CD4-positive, alpha-beta T cell treated with Interleukin-4 for 1 hour (primary cell): ENCODE measurements around the gene EPB41.
A peak's percentile ranks its signal among the peaks of the same experiment; 100 is the strongest.
"Not testable (repeated sequence)": the region's sequence is repeated elsewhere in the genome, so short reads cannot be mapped to it uniquely, and the experiment has no call there.

Experiments used
- DNase-seq, 2 donors: peaks; one replicate each; pipeline ENCODE4 v3.0.0-alpha.2; 2020 to 2022

Gene EPB41

GRCh38 chr1:28927648-28928313, 13.4 kb downstream of the EPB41 start:
- DNase-seq, result peak in 1 of 2 donors; percentile 13

DNA sequence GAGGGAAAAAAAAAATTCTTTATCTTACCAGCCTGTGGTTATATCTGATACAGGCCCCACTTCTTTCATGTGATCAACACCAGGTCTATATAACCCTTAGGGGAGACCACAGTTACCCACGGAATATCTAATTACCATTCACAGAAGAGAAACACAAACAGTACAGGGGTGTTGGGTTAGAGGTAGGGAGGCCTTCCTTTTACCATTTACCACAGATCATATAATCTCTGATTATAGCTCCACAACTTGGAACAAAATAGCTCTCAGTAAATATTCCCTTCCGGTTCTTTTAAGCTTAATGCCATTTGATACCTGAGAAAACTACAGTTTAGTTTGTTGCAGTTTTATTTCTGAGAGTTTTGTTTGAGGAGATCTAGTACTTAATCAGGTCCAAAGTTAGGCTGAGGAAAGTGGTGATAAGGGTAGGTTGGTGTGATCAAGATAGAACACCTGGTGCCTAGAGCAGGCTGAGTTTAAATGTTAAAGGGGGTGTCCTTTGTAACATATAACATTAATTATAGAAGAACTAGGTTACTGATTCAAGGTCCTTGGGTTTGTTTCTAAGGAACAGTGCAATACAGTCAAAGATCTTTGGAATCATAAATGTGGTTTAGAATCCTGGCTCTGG, 14.1 kb downstream of the EPB41 start:
- DNase-seq, result peak in 1 of 2 donors; percentile 45

GRCh38 chr1:28933277-28933676, 18.9 kb downstream of the EPB41 start:
- DNase-seq, result peak in 1 of 2 donors; percentile 28

GRCh38 chr1:28933918-28934317, 19.5 kb downstream of the EPB41 start:
- DNase-seq, result no peak

DNA sequence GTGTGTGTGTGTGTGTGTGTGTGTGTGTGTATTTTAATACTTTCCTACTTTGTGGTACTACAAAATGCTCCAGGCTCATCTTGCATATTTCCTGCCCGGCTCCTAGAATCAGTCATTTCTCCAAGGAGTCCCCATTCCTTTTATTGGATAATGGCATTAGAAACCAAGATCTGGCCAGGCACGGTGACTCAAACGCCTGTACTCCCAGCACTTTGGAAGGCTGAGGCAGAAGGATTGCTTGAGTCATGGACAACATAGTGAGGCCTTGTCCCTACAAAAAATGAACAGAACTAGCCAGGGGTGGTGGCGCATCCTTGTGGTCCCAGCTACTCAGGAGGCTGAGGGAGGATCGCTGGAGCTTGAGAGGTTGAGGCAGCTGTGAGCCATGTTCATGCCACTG, 20.3 kb downstream of the EPB41 start:
- DNase-seq, result no peak

GRCh38 chr1:28935293-28935692, 20.9 kb downstream of the EPB41 start:
- no peak for DNase-seq

DNA sequence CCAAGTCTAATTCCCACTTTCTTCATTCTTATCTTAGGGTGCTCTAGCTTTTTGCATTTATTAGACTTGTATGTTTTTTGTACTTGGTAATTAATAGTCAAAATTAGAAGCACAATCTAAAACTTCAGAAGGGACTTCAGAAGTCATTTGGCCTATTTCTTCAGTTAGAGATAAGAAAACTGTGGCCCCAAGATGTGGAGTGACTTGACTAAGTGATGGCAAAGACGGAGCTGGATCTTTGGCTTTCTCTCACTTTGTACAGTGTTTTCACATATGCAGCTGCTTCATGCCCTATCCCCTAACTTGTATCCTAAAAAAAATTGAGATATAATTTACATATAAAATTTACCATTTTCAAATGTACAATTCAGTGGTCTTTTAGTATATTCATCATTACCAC, 21.7 kb downstream of the EPB41 start:
- DNase-seq, result no peak

DNA sequence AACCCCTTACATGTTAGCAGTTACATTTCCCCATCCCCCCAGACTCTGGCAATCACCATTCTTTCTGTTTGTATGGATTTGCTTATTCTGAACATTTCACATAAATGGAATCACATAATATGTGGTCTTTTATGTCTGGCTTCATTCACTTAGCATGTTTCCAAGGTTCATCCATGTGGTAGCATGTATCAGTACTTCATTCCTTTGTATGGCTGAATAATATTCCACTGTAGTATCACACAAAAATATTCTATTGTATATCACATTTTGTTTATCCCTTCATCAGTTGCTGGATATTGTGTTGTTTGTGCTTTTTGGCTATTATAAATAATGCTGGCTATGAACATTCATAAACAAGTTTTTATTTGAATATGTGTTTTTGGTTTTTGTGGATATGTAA, 22.2 kb downstream of the EPB41 start:
- DNase-seq, result no peak

- not testable (repeated sequence) for DNase-seq
These were observed 29.2 kb downstream of the EPB41 start for GRCh38 chr1:28943581-28943980.

GRCh38 chr1:28950006-28950405, 35.6 kb downstream of the EPB41 start:
- no peak for DNase-seq

GRCh38 chr1:28950449-28950848, 36.1 kb downstream of the EPB41 start:
- no peak for DNase-seq

GRCh38 chr1:28954126-28954726, 39.9 kb downstream of the EPB41 start:
- no peak for DNase-seq

GRCh38 chr1:28956038-28956464, 41.7 kb downstream of the EPB41 start:
- DNase-seq, result no peak

GRCh38 chr1:28962114-28962831, 47.9 kb downstream of the EPB41 start:
- DNase-seq, result not testable (repeated sequence)

GRCh38 chr1:28965271-28965870, 51.0 kb downstream of the EPB41 start:
- DNase-seq, result no peak

DNA sequence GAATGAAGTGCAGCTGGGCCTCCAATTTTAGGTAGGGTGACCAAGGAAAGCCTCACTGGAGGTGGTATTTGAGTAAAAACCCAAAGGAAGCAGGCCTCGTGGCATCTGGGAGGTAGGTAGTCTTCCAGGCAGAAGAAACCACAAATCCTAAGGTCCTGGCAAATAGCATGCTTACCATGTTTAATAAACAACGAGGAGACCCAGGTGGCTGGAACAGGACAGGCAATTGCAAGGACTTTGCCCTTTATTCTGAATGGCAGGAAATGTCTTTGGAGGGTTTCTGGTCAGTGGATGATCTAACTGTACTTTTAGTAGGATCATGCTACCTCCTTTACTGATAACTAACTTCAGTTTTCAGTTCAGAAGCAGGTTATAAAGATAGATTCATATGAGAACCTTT, 52.2 kb downstream of the EPB41 start:
- no peak for DNase-seq

GRCh38 chr1:28971980-28972771, 57.8 kb downstream of the EPB41 start:
- DNase-seq, result no peak

DNA sequence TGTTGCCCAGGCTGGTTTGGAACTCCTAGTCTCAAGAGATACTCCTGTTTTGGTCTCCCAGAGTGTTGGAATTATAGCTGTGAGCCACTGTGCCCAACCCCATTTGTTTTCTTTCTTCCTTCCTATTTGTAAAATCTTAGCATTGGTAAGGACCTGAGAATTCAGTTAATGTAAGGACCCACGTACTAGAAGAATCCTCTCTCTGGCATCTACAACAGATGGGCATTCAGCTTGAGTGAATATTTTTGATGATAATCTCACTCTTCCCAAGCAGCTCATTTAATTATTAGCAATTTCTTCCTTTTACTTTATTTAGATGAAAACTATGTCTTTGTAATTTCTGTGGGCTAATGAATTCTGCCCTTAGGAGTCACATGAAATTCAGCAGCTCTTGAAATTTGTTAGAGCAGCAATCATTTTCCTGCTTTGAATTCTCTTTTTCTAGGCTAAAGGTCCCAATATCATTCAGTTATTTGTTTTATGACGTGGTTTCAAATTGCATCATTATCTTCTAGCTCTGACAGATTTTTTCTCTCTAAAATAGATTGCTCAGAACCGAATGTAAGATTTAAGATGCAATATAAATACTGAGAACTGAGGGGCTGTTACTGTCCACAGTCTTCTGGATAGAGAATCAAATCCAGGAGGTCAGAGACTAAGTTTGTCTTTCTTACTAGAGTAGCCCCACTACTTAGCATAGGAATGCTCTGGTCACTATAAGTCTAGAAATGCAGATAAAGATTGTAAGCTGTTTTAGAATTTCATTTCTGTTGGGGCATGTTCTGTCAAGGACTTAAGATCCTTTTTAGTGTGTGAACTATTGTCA, 59.4 kb downstream of the EPB41 start:
- DNase-seq, result no peak

GRCh38 chr1:28974432-28974831, 60.1 kb downstream of the EPB41 start:
- no peak for DNase-seq

- DNase-seq, result no peak
These were observed 61.9 kb downstream of the EPB41 start for GRCh38 chr1:28976248-28976647.

DNA sequence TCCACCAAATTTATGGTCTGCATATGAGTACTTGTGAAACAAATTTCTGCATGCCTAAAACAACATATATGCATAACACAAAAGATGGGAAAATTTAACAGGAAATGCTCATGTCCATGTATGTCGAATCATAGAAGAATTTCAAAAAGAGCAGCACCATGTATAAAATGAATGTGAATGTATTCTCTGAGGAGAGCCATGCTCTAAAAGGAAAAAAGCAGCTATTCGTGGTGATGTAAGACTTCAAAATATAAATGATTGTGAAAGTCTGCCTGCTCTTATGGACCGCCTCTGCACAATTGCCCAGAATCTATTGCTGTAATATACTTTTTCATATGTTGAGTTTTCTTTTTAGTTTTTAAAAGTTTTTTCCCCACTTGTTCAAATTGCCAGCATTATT, 66.8 kb downstream of the EPB41 start:
- DNase-seq, result no peak
